ENCODE data around the gene STK10. TPM values are rescaled to one million over a fixed set of nuclear protein-coding genes. Genes with fewer than 3 reads are reported as not detected.
A peak's percentile ranks its signal among the peaks of the same experiment; 100 is the strongest.

STK10 gene
- total RNA-seq (2014; rRNA removed; shearing (Covaris generic)): 14.5 and 15.7 TPM in 2 replicates

DNA sequence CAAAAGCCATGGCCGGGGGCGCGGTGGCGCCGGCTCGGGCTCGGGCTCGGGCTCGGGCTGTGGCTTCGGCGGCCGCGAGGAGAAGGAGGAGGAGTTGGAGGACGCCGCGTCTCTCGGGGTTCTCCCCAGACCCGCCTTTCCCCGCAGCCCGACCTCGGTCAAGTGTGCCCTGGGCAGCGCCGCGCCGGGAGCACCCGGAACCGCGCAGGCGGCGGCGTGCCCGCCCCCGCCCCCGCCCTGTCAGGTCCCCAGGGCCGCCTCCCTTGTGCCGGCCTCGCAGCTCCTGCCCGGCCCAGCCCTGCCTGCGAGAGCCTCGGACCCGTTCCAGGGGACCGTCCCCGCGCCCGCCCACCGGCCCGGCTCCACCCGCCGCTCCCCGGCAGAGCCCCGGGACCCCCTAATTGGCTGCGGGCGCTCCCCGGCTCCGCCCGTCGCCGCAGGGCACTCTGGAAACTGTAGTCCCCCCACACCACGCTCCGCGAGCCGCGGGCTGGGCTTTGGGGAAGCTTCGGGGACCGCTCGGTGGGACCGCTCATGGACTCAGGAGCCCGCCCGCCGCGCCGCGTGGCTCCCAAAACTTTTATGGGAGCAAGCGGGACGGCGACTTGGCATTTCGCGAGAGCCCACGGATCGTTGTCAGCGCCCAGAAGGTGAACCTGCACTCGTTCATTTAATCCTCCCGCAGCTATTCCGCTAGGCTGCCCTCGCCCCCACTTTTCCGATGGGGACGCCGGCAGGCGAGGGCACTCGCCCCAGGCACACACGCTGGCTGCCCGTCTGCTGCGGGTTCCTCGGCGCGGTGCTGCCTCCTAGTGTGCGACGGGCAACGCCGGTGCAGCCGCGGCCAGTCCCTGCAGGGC, at the start of gene STK10:
TSS of gene STK10 (minus strand) at position 192 of the 860 bp plus-strand sequence. CDS start at position 10, 182 bp downstream.
- Histone ChIP-seq H3K9me3 (replicated peaks) (no peaks in the 10 kb centered on the region), H3K4me1 (peaks cover 3% of the 10 kb centered on the region), H3K27me3 (no peaks in the 10 kb centered on the region), H3K4me3 (peak within 1 kb of the TSS; percentile 80), H3K27ac (peak within 1 kb of the TSS; percentile 42), H3K36me3 (no peaks in the 10 kb centered on the region)
- peak; percentile 95 for DNase-seq

DNA sequence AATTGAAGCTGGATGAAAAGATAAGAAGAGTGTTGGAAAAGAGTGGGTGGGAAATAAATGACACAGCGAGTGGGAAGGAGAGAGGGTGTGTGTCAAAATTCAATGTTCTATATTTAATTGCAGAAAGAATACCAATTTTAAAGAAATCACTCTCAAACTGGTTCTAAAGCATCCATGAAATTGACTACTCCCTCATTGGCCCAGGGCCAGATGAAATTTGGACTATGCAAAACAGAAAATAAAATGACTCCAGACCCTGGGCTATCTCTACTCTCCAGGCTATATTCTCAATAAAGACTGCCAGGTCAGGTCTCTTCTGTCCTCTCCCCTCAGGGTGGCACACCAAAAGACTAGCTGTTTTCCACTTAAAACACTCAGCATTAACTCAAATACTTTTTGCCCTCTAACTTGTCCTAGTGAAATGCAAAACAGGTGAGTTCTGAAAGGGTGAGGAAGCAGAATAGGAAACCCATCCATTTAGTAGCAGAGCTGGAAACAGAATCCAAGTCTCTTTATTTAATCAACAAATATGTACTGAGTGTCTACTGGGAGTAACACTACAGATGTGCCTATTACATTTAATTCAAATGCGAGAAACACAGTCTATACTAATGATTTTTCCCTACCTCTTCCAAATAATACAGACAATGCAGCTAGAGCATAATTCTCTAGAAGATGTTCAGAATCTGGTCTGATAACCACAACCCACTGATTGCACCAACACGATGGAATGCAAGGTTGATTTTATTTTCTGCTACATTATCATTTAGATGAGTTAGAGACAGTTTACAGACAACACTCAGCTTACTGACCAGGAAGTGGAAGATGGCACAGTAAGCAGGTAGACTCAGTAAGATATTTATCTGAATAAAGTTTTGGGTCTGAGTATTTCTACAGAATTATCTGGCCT, 48.1 kb upstream of the STK10 start:
- Histone ChIP-seq H3K9me3 (replicated peaks) (no peaks in the 10 kb centered on the region), H3K4me1 (peaks cover 13% of the 10 kb centered on the region), H3K4me3 (no peak overlapping the region), H3K27ac (no peak overlapping the region; the same call in 1 of the 2 replicates), H3K36me3 (peaks cover 23% of the 10 kb centered on the region), H3K27me3 (no peaks in the 10 kb centered on the region)
- peak in 1 of 2 experiments; percentile 31 for DNase-seq

GRCh38 chr5:172235132-172235780, 47.2 kb upstream of the STK10 start:
- no peaks in the 10 kb centered on the region for H3K27me3 ChIP-seq
- H3K27ac ChIP-seq: no peak overlapping the region; the same call in 1 of the 2 replicates
- H3K36me3 ChIP-seq: peaks cover 27% of the 10 kb centered on the region
- H3K4me1 ChIP-seq: peaks cover 13% of the 10 kb centered on the region
- no peaks in the 10 kb centered on the region for H3K9me3 ChIP-seq (replicated peaks)
- DNase-seq: peak in 1 of 2 experiments; percentile 9
- H3K4me3 ChIP-seq: no peak overlapping the region

DNA sequence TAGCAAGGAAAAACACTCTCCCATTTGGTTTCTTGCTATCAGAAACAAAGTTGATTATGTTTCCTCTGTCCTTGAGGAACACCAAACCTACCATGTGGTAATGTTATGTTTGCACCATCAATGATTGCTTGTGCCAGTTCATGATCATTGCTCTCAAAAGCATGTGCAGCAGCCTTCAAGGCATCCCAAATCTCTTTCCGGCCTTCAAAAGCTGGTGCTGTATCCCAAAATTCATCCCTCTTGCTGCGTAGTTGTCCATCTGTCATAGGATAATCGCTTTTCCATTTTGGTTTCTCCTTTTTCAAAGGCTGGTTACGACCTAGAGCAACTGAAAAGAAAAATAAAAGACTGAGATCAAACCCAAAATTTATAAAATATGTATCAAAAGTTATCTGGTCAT, 46.0 kb upstream of the STK10 start:
- Histone ChIP-seq H3K27me3 (no peaks in the 10 kb centered on the region), H3K27ac (no peak overlapping the region), H3K36me3 (peaks cover 36% of the 10 kb centered on the region), H3K4me1 (peaks cover 13% of the 10 kb centered on the region), H3K4me3 (no peak overlapping the region), H3K9me3 (replicated peaks) (no peaks in the 10 kb centered on the region)
- DNase-seq: no peak

- Histone ChIP-seq H3K4me3 (no peak overlapping the region), H3K36me3 (peaks cover 52% of the 10 kb centered on the region), H3K4me1 (no peaks in the 10 kb centered on the region), H3K27ac (no peak overlapping the region), H3K27me3 (no peaks in the 10 kb centered on the region), H3K9me3 (replicated peaks) (no peaks in the 10 kb centered on the region)
- DNase-seq: no peak
Observed at GRCh38 chr5:172229904-172230303, 41.9 kb upstream of the STK10 start.

DNA sequence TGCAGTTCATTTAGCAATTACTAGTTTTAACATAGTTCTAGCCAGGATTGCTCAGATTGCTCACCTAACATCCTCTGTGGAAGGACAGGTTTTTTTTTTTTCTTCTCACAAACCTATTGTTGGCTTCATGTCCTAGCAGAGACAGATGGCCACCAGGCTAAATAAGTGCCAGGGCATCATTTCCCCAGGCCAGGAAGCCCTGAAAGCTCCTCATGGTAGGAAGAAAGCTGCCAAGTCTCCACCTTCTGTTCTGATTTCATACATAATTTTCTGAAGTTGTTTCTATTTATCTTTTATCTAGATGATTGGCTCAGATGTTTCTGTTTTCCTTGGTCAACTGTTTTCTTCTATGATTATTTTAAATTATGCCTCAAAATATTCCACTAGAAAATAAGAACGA, 37.0 kb upstream of the STK10 start:
- Histone ChIP-seq H3K27me3 (no peaks in the 10 kb centered on the region), H3K9me3 (replicated peaks) (no peaks in the 10 kb centered on the region), H3K36me3 (peaks cover 54% of the 10 kb centered on the region), H3K27ac (no peak overlapping the region), H3K4me1 (no peaks in the 10 kb centered on the region), H3K4me3 (no peak overlapping the region)
- no peak for DNase-seq

DNA sequence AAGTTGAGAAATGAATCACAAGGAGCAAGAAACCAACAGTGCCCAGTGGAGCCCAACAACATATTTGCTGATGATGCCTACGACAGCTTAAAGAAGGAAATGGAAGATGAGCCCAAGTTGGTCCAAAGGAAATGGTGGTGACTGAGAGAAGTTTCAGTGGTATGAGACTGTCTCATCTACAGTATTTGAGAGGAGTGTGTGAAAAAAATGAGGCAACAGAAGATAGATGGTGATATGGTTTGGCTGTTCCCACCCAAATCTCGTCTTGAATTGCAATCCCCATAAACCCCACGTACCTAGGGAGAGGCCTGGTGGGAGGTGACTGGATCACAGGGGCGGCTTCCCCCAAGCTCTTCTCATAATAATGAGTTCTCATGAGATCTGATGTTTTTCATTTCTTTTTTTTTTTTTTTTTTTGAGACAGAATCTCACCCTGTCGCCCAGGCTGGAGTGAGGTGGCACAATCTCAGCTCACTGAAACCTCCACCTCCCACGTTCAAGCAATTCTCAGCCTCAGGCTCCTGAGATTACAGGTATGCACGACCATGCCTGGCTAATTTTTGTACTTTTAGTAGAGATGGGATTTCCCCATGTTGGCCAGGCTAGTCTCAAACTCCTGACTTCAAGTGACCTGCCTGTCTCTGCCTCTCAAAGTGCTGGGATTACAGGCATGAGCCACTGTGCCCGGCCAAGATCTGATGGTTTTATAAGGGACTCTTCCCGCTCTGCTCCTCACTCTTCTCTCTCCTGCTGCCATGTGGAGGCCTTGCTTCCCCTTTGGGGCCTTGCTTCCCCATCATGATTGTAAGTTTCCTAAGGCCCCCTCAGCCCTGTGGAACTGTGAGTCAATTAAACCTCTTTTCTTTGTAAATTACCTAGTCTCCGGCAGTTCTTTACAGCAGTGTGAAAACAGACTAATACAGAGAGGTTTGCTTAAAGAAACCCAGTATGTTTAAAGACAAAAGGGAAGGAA, 36.2 kb upstream of the STK10 start:
- H3K4me1 ChIP-seq: no peaks in the 10 kb centered on the region
- no peaks in the 10 kb centered on the region for H3K27me3 ChIP-seq

DNA sequence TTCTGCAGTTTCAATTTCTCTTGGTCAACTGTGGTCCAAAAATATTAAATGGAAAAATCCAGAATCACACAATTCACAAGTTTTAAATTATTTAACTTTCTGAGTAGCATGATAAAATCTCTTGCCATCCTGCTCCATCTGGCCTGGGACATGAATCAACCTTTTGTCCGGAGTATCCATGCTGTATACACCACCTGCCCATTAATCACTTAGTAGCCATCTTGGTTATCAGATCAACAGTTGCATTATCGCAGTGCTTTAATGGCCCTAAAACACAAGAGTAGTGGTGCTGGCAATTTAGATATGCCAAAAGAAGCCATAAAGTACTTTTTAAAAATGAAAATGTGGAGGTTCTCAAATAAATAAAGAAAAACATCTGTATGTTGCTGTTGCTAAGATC, 31.3 kb upstream of the STK10 start:
- H3K9me3 ChIP-seq (replicated peaks): 0 out of 2 replicates have a peak, but pooled peaks cover 6% of the 10 kb centered on the region
- peaks cover 63% of the 10 kb centered on the region for H3K36me3 ChIP-seq
- no peaks in the 10 kb centered on the region for H3K27me3 ChIP-seq
- H3K4me1 ChIP-seq: no peaks in the 10 kb centered on the region
- no peak overlapping the region for H3K27ac ChIP-seq
- H3K4me3 ChIP-seq: no peak overlapping the region
- DNase-seq: no peak

More for the DNA sequence above, 36.2 kb upstream of the STK10 start:
- Histone ChIP-seq H3K4me3 (no peak overlapping the region), H3K9me3 (replicated peaks) (0 out of 2 replicates have a peak, but pooled peaks cover 1% of the 10 kb centered on the region), H3K27ac (no peak overlapping the region), H3K36me3 (peaks cover 55% of the 10 kb centered on the region)
- DNase-seq: no peak

DNA sequence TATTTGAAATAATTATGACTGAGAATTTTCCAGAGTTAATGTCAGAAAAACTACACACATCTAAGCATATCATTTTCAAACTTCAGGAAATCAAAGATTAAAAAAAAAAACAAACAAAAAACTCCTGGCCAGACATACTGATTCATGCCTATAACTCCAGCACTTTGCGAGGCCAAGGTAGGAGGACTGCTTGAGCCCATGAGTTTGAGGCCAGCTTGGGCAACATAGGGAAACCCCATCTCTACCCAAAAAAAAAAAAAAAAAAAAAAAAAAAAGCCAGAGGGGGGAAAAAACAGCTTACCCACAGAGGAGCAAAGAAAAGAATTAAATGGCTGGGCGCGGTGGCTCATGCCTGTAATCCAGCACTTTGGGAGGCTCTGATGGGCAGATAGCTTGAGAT, 28.3 kb upstream of the STK10 start:
- H3K36me3 ChIP-seq: peaks cover 52% of the 10 kb centered on the region

DNA sequence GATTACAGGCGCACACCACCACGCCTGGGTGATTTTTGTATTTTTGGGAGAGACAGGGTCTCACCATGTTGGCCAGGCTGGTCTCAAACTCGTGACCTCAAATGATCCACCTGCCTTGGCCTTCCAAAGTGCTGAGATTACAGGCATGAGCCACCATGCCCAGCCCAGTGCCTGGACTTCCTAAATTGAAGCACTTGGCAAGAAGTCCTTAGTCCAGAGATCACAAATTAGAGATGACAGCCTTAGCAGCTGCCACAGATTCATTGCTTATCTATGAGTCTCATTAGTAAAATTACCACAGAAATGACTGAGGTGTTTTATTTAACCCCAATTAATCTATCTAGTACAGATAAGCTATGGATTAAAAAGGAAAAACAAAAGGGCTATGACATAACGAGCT, 25.1 kb upstream of the STK10 start:
- H3K27ac ChIP-seq: no peak overlapping the region
- H3K27me3 ChIP-seq: no peaks in the 10 kb centered on the region
- H3K9me3 ChIP-seq (replicated peaks): no peaks in the 10 kb centered on the region
- DNase-seq: no peak
- H3K4me3 ChIP-seq: no peak overlapping the region
- H3K4me1 ChIP-seq: no peaks in the 10 kb centered on the region
- peaks cover 41% of the 10 kb centered on the region for H3K36me3 ChIP-seq

More for the DNA sequence above, 28.3 kb upstream of the STK10 start:
- Histone ChIP-seq H3K27ac (no peak overlapping the region), H3K4me1 (no peaks in the 10 kb centered on the region), H3K4me3 (no peak overlapping the region), H3K27me3 (no peaks in the 10 kb centered on the region), H3K9me3 (replicated peaks) (0 out of 2 replicates have a peak, but pooled peaks cover 6% of the 10 kb centered on the region)
- no peak for DNase-seq

- no peak for DNase-seq
- H3K36me3 ChIP-seq: peaks cover 34% of the 10 kb centered on the region
- H3K27me3 ChIP-seq: no peaks in the 10 kb centered on the region
- no peak overlapping the region for H3K27ac ChIP-seq
- no peaks in the 10 kb centered on the region for H3K4me1 ChIP-seq
- H3K4me3 ChIP-seq: no peak overlapping the region
- H3K9me3 ChIP-seq (replicated peaks): no peaks in the 10 kb centered on the region
Observed at GRCh38 chr5:172211676-172212075, 23.7 kb upstream of the STK10 start.

GRCh38 chr5:172209714-172210113, 21.7 kb upstream of the STK10 start:
- Histone ChIP-seq H3K4me1 (peaks cover 8% of the 10 kb centered on the region), H3K36me3 (peaks cover 32% of the 10 kb centered on the region), H3K9me3 (replicated peaks) (no peaks in the 10 kb centered on the region), H3K27me3 (no peaks in the 10 kb centered on the region), H3K27ac (no peak overlapping the region), H3K4me3 (no peak overlapping the region)
- DNase-seq: no peak

DNA sequence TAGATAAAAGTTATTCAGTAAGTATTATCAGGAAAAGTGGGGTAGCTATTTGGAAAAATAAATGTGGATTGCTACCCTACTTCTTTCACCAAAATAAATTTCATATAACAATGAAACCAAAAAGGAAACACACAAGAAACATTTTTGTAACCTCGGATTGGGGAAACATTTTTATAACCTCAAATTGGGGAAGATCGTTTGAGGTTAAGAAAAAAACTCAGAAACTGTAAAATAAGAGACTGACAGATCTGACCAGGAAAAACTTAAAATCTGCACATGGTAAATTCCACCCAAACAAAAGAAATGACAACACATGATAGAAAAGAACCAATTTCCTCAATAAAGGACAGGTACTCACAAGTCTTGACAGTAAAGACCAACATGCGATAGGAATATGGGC, 19.5 kb upstream of the STK10 start:
- H3K27me3 ChIP-seq: no peaks in the 10 kb centered on the region
- H3K27ac ChIP-seq: no peak overlapping the region
- no peak overlapping the region for H3K4me3 ChIP-seq
- DNase-seq: no peak
- H3K4me1 ChIP-seq: peaks cover 8% of the 10 kb centered on the region
- H3K36me3 ChIP-seq: peaks cover 21% of the 10 kb centered on the region
- no peaks in the 10 kb centered on the region for H3K9me3 ChIP-seq (replicated peaks)

Data from SJCRH30 (cell line).